K562 (cell line): Measurements from ENCODE around the gene CPLX4. TPM values are rescaled to one million over a fixed set of nuclear protein-coding genes. Genes with fewer than 3 reads are reported as not detected.

ENCODE experiments used
- BCOR ChIP-seq: fragments of 450-650 bp; IDR thresholded peaks from 2 replicates; pipeline ENCODE4 v1.6.1; 2016
- L3MBTL2 ChIP-seq: fragments of 450-650 bp; IDR thresholded peaks from 2 replicates; pipeline ENCODE4 v1.6.1; 2016; ENCODE audit warnings: mild to moderate bottlenecking, moderate library complexity
- PTTG1 ChIP-seq: fragments of 450-650 bp; IDR thresholded peaks from 2 replicates; pipeline ENCODE4 v1.6.1; 2016; ENCODE audit warnings: low read depth, mild to moderate bottlenecking, missing genetic modification characterization, missing compliant biosample characterization
- SMARCC2 ChIP-seq: fragments of 450-650 bp; IDR thresholded peaks from 2 replicates; pipeline ENCODE4 v1.6.1; 2017; ENCODE audit warnings: antibody characterized with exemption, moderate library complexity, mild to moderate bottlenecking, low read depth
- XRCC4 ChIP-seq: IDR thresholded peaks from one replicate; pipeline ENCODE4 v1.6.1; 2011; ENCODE audit not compliant: insufficient read depth, insufficient read length; ENCODE audit errors: extremely low read depth
- ZNF695 ChIP-seq: fragments of 450-650 bp; formaldehyde crosslinking; IDR thresholded peaks from 2 replicates; pipeline ENCODE4 v1.4.0; 2020; ENCODE audit warnings: mild to moderate bottlenecking, moderate library complexity
- polyA plus RNA-seq, 8 experiments: library from polyadenylated mRNA; depleted of rRNA in 4 of 8; stranded (reverse) in 5 of 8; unstranded in 3 of 8; fragments of >200 nt; fragmentation: Nextera tagmentation in 2 of 8; fragmentation: Illumina TruSeq in 1 of 8; extraction: Ambion mirVana in 2 of 8; extraction: Trizol in 1 of 8; gene quantifications; 2 replicates each; pipeline versions ENCODE4 v1.2.1 to v1.2.3, GENCODE V29; 2011 to 2014; ENCODE audit warnings: inconsistent platforms in 1 of 8, missing spikeins in 1 of 8
- total RNA-seq, 7 experiments: library from RNA; depleted of rRNA in 6 of 7; stranded (reverse); fragments of >200 nt in 6 of 7; fragmentation: Illumina TruSeq in 2 of 7; extraction: Trizol in 2 of 7; gene quantifications; 2 replicates each; pipeline versions ENCODE4 v1.2.1 to v1.2.3, GENCODE V29; 2011 to 2021; ENCODE audit warnings: low replicate concordance in 1 of 7
- TF ChIP-seq, protein P1 (sequence below): fragments of 450-650 bp; IDR thresholded peaks from 2 replicates; pipeline ENCODE4 v1.6.1; 2016; ENCODE audit warnings: mild to moderate bottlenecking, moderate library complexity
- TF ChIP-seq, protein P2 (sequence below): fragments of 250-450 bp; sonication (Bioruptor Pico); IDR thresholded peaks from 2 replicates; pipeline ENCODE4 v1.5.0; 2022; ENCODE audit warnings: mild to moderate bottlenecking
- TF ChIP-seq, protein P3 (sequence below), 2 experiments: fragments of 450-650 bp; conservative IDR thresholded peaks; 2 replicates each; pipeline ENCODE4 v1.6.1; 2017; ENCODE audit warnings: mild to moderate bottlenecking in 2 of 2, moderate library complexity in 2 of 2
- TF ChIP-seq, protein P4 (sequence below): fragments of 250-450 bp; sonication (Bioruptor Pico); IDR thresholded peaks from 2 replicates; pipeline ENCODE4 v1.5.1; 2021; ENCODE audit warnings: mild to moderate bottlenecking

CPLX4 gene
- total and polyA plus RNA-seq, 9 of the 15 experiments (the other 6 are each of a cell fraction or from before 2014, with no cell fraction given), result not detected

DNA sequence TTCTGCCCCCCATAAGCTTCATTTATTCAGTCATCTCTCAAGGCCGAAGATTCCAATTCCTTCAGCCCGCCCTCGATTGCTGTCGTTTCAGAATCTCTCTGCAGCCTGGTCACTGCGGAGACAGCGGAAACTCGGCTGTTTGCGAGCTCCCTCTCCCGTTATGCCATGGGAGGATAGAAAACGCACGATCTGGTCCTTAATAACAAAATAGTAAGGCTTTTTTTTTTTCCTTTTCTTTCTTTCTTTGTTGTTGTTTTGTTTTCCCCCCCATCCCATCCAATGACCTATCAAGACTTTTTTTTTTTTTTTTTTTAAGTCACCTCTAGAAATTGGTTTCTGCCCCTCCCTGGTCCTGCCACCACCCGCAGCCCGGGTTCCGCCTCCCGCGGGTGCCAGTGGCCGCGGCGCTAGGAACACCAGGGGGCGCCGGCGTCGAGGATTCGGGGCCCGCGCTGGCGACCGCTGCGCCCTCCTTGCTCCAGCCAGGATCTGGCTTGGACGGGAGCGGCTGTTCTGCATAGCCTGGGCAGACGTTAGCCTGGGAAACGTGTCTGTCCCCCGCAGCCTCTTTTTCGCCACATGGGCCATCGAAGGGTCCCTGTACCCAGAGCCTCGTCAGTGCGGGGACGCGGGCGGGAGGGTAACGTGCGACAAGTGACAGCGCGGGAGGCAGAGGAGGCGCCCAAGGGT lies 10.1 kb downstream of the CPLX4 start (continued):
- TF ChIP-seq, protein P1, sequence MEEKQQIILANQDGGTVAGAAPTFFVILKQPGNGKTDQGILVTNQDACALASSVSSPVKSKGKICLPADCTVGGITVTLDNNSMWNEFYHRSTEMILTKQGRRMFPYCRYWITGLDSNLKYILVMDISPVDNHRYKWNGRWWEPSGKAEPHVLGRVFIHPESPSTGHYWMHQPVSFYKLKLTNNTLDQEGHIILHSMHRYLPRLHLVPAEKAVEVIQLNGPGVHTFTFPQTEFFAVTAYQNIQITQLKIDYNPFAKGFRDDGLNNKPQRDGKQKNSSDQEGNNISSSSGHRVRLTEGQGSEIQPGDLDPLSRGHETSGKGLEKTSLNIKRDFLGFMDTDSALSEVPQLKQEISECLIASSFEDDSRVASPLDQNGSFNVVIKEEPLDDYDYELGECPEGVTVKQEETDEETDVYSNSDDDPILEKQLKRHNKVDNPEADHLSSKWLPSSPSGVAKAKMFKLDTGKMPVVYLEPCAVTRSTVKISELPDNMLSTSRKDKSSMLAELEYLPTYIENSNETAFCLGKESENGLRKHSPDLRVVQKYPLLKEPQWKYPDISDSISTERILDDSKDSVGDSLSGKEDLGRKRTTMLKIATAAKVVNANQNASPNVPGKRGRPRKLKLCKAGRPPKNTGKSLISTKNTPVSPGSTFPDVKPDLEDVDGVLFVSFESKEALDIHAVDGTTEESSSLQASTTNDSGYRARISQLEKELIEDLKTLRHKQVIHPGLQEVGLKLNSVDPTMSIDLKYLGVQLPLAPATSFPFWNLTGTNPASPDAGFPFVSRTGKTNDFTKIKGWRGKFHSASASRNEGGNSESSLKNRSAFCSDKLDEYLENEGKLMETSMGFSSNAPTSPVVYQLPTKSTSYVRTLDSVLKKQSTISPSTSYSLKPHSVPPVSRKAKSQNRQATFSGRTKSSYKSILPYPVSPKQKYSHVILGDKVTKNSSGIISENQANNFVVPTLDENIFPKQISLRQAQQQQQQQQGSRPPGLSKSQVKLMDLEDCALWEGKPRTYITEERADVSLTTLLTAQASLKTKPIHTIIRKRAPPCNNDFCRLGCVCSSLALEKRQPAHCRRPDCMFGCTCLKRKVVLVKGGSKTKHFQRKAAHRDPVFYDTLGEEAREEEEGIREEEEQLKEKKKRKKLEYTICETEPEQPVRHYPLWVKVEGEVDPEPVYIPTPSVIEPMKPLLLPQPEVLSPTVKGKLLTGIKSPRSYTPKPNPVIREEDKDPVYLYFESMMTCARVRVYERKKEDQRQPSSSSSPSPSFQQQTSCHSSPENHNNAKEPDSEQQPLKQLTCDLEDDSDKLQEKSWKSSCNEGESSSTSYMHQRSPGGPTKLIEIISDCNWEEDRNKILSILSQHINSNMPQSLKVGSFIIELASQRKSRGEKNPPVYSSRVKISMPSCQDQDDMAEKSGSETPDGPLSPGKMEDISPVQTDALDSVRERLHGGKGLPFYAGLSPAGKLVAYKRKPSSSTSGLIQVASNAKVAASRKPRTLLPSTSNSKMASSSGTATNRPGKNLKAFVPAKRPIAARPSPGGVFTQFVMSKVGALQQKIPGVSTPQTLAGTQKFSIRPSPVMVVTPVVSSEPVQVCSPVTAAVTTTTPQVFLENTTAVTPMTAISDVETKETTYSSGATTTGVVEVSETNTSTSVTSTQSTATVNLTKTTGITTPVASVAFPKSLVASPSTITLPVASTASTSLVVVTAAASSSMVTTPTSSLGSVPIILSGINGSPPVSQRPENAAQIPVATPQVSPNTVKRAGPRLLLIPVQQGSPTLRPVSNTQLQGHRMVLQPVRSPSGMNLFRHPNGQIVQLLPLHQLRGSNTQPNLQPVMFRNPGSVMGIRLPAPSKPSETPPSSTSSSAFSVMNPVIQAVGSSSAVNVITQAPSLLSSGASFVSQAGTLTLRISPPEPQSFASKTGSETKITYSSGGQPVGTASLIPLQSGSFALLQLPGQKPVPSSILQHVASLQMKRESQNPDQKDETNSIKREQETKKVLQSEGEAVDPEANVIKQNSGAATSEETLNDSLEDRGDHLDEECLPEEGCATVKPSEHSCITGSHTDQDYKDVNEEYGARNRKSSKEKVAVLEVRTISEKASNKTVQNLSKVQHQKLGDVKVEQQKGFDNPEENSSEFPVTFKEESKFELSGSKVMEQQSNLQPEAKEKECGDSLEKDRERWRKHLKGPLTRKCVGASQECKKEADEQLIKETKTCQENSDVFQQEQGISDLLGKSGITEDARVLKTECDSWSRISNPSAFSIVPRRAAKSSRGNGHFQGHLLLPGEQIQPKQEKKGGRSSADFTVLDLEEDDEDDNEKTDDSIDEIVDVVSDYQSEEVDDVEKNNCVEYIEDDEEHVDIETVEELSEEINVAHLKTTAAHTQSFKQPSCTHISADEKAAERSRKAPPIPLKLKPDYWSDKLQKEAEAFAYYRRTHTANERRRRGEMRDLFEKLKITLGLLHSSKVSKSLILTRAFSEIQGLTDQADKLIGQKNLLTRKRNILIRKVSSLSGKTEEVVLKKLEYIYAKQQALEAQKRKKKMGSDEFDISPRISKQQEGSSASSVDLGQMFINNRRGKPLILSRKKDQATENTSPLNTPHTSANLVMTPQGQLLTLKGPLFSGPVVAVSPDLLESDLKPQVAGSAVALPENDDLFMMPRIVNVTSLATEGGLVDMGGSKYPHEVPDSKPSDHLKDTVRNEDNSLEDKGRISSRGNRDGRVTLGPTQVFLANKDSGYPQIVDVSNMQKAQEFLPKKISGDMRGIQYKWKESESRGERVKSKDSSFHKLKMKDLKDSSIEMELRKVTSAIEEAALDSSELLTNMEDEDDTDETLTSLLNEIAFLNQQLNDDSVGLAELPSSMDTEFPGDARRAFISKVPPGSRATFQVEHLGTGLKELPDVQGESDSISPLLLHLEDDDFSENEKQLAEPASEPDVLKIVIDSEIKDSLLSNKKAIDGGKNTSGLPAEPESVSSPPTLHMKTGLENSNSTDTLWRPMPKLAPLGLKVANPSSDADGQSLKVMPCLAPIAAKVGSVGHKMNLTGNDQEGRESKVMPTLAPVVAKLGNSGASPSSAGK, result peak; percentile 61; the same call in 1 of the 2 replicates
- TF ChIP-seq, protein P2, sequence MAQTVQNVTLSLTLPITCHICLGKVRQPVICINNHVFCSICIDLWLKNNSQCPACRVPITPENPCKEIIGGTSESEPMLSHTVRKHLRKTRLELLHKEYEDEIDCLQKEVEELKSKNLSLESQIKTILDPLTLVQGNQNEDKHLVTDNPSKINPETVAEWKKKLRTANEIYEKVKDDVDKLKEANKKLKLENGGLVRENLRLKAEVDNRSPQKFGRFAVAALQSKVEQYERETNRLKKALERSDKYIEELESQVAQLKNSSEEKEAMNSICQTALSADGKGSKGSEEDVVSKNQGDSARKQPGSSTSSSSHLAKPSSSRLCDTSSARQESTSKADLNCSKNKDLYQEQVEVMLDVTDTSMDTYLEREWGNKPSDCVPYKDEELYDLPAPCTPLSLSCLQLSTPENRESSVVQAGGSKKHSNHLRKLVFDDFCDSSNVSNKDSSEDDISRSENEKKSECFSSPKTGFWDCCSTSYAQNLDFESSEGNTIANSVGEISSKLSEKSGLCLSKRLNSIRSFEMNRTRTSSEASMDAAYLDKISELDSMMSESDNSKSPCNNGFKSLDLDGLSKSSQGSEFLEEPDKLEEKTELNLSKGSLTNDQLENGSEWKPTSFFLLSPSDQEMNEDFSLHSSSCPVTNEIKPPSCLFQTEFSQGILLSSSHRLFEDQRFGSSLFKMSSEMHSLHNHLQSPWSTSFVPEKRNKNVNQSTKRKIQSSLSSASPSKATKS (CRISPR knock-in tag), result no peak
- TF ChIP-seq BCOR (peak; percentile 11; the same call in 1 of the 2 replicates), XRCC4 (no peak), L3MBTL2 (peak; percentile 61), ZNF695 (CRISPR knock-in tag) (no peak), PTTG1 (tag) (no peak), SMARCC2 (no peak)
- TF ChIP-seq, protein P3, sequence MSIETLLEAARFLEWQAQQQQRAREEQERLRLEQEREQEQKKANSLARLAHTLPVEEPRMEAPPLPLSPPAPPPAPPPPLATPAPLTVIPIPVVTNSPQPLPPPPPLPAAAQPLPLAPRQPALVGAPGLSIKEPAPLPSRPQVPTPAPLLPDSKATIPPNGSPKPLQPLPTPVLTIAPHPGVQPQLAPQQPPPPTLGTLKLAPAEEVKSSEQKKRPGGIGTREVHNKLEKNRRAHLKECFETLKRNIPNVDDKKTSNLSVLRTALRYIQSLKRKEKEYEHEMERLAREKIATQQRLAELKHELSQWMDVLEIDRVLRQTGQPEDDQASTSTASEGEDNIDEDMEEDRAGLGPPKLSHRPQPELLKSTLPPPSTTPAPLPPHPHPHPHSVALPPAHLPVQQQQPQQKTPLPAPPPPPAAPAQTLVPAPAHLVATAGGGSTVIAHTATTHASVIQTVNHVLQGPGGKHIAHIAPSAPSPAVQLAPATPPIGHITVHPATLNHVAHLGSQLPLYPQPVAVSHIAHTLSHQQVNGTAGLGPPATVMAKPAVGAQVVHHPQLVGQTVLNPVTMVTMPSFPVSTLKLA (conservative IDR thresholded peaks at IDR 0.05), result no peak
- TF ChIP-seq, protein P4, sequence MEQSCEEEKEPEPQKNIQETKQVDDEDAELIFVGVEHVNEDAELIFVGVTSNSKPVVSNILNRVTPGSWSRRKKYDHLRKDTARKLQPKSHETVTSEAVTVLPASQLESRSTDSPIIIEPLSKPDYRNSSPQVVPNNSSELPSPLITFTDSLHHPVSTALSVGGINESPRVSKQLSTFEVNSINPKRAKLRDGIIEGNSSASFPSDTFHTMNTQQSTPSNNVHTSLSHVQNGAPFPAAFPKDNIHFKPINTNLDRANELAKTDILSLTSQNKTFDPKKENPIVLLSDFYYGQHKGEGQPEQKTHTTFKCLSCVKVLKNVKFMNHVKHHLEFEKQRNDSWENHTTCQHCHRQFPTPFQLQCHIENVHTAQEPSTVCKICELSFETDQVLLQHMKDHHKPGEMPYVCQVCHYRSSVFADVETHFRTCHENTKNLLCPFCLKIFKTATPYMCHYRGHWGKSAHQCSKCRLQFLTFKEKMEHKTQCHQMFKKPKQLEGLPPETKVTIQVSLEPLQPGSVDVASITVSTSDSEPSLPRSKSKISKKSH (CRISPR knock-in tag), result no peak
